HCEC 1CT (cell line): ENCODE measurements around the gene MINDY4.

ENCODE experiments used
- DNase-seq: peaks from one replicate; pipeline ENCODE4 v3.0.0-alpha.2; 2017

The MINDY4 gene

GRCh38 chr7:30840141-30841024, 69.2 kb downstream of the MINDY4 start:
- no peak for DNase-seq

- no peak for DNase-seq
Observed at GRCh38 chr7:30841025-30841735, 70.0 kb downstream of the MINDY4 start.

DNA sequence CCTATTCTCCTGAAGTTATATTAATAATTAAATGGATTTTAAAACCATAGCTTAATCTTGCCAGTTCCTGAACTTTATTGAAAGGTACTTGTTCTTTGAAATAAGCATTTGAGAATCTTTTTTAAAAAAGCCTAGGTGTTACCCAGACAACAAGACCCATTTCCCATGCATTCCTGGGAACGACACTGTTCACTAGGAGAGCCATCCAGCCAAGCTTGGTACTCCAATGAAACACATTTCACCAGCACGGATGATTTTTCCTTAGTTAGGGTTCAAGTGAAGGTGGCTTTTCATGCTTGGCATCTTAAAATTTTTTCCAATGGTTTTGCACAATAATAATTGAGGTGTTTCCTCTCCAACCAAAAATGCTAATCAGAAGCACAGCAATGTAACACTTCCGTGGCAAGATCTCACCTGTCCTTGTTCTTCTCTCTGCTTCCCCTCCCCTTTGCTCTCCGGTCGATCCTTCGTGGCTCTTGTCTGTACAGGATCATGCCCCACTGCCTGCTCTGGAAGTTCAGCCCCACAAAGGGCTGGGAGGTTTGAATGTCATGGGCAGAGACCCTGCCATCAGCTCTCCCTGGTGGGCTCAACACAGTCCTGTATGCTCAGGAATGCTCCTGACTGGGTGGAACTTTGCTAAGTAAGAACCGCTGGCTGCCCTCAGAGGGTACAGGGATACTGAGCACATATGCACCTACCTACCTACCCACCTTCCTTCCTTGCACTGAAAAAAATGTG, 70.8 kb downstream of the MINDY4 start:
- no peak for DNase-seq

DNA sequence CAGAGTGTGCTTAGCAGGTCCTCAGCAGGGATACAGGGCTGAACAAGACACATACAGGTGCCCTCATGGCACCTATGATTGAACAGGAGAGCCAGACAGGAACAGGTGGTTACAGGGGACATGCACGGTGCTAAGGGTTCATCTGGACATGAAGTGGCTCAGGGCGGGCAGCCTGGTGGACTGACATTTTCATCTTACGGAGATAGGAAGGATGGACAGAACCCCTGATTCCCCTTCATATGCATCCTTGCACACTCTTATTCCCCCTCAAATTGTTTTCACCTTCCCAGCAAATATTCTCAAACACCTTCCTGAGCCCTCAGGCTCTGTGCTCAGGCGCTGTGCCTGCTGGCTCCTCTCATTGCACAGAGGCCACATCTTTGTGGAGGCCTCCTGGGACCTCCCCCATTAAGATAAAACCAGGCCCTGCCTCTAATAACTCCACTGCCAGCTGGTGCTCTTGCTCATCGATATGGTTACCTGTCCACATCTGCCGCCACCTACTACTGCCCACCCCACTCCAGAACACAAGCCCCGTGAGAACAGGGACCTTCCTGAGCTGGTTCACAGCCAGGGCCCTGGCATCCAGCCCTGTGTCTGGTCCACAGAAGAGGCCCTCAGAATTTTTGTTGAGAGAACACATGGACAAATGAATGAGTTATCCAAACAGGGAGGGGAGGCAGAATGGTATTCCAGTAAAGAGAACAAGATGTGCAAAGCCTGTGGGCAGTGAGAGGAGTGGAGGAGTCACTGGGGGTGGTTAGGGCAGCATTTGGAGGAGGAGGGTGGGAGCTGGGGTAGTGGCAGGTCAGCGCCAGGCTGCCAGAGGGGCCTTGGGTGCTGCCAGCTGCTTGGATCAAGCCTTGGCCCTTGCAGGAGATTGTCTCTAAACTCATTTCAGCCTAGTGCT, 71.6 kb downstream of the MINDY4 start:
- DNase-seq, result no peak

- DNase-seq, result no peak
Observed at GRCh38 chr7:30843741-30844482, 72.7 kb downstream of the MINDY4 start.

- DNase-seq, result no peak
Observed at GRCh38 chr7:30844483-30844874, 73.3 kb downstream of the MINDY4 start.

DNA sequence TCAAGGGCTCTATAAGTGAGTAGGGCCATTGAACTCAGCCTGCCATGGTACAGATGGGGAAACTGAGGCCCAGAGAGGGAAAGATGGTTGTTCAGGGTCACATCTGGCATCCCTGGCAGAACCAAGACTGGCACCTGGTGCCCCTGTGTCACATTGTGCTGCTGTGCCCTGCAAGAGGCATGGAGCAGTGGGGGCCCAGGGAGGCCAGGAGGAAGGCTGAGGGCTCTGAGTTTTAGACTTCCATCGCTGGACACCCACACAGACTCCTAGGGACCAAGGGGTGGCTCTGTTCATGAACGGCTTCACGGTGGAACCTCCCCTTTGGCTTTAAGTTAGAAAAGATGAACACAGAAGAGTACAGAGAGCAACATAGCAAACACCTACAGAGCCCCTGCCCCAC, 73.7 kb downstream of the MINDY4 start:
- DNase-seq, result no peak

- peak; percentile 47 for DNase-seq
Observed at GRCh38 chr7:30845426-30846135, 74.4 kb downstream of the MINDY4 start.

DNA sequence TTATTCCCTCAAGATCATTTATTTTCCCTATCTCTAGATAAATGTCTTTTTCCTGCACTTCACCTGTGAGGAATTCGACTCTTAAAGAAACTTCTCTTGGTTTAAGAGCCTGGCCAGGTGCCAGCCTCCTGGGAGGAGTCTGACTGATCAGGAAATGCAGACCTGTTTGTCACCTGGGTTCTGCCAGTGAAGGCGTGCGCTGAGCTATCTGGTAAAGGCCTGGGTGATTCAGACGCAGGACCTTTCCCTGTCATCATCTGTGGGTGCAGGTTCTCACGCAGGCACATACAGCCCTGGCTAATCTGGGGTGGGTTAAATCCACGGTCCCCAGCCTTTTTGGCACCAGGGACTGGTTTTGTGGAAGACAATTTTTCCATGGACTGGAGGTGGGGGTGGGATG, 75.2 kb downstream of the MINDY4 start:
- no peak for DNase-seq

DNA sequence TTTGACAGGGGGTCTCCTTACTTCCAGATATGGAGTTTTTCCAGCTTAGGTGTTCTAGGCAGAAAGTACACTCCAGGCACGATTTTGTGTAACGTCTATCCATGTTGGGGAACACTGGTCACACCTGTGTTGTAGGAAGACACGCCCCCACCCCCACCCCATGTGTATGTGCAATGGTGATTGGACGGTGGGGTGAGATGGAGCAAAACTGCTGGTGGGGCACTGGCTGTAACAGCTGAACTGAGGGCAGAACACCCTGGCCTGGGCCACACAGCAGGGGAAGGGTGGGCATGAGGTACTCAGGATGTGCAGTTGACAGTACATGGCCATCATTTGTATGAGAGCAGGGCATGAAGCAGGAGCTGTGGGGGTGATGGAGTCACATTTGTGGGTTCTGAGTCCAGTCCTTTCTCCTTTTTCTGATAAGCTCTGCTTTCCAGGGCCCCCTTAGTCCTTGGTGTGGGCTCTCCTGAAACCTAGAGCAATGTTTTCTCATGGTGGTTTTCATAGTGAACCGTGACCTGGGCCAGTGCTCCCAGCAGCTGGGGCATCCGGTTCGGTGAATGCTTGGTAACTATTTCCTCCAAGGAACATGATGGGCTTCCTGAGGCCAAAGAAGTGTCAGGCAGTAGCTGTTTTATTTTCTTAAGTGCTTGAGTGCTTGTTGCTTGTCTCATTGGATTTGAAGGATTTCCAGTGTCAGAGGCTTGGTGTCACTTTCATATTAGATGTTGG, 77.1 kb downstream of the MINDY4 start:
- no peak for DNase-seq

- DNase-seq, result no peak
Observed at GRCh38 chr7:30849565-30849964, 78.3 kb downstream of the MINDY4 start.

- no peak for DNase-seq
Observed at GRCh38 chr7:30850426-30850825, 79.2 kb downstream of the MINDY4 start.

- no peak for DNase-seq
Observed at GRCh38 chr7:30851651-30852307, 80.6 kb downstream of the MINDY4 start.

DNA sequence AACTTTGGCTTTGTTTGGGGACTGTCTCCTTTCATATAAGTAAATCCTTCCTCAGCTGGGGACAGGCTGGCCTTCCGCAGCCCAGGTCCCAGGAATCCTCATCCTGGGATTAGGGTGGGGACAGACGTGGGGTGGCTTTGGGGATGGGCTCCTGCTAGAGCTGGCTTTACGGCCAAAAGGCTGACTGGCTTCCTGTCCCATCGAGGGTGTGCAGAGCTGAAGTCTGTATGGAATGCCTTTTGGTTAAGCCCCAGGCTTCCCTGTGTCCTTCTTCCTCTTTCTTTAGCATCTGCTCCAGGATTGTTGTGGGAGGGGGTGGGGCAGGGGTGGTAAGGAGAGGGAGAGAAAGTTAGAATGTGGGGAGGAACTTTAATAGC, 81.1 kb downstream of the MINDY4 start:
- no peak for DNase-seq

GRCh38 chr7:30852744-30853288, 81.6 kb downstream of the MINDY4 start:
- DNase-seq, result no peak

DNA sequence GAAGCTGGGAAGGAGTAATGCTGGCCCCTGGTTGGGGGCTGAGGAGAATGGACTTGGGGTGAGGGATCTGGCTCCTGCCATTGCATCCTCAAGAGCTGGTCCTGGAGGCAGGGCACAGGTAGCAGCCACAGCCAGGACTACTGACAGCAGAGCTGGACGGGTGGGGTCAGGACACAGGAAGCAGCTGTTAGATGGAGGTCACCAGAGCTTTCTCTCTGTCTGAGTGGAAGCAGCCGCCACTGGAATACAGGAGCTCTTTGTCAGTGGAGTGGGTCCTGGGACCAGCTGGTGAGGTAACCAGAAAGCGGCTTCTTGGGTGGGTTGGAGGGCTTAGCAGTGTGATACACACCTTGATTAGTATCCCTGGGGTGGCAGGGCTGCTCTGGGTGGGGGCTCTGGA, 82.4 kb downstream of the MINDY4 start:
- no peak for DNase-seq

DNA sequence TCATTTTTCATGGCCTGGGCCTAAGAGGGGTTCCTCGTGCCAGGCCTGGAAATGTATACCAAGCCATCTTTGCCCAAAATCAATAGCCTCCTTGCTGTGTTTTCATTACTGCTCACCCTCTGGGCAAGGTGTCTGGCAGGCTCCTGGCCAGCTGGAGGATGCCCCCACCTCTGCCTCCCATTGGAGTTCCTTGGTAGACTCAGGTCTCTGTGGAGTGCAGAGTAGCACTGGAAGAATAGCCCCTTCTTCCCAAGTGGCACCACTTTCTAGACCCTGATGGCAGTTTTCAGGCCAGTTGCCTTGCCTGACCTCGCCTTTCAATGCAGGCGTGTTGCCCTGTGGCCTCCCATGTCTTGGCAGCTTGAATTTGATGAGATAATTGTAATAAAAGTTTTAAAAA, 84.7 kb downstream of the MINDY4 start:
- no peak for DNase-seq

DNA sequence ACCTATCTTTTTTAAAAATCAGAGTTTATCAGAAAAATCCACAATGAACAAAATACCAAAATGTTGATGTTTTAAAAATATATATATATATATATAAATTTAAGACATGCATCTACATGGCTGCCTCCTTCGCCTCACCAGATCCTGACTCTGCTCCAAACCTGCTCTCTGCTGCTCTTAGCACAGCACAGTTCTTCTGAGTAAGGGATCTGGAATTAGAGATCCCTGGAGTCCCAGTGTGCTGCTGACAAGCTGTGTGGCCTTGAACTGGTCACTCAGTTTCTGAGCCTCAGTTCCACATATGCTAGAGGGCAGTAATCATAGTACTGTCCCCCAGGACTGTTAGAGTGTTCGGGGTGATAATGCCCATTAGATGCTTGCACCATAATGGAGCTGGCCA, 87.4 kb downstream of the MINDY4 start:
- no peak for DNase-seq

GRCh38 chr7:30859202-30859939, 88.2 kb downstream of the MINDY4 start:
- DNase-seq, result no peak
